H9 (cell line): ENCODE results near the gene ACOX3. TPM values are rescaled to one million over a fixed set of nuclear protein-coding genes. Genes with fewer than 3 reads are reported as not detected.

Experiments
- DNase-seq: peaks from one replicate; pipeline ENCODE4 v3.0.0-alpha.2; 2017
- H2AFZ ChIP-seq: one replicate; pipeline ENCODE4 v1.6.1; 2013; ENCODE audit warnings: mild to moderate bottlenecking, low read length, control low read depth, moderate library complexity
- H2AK5ac ChIP-seq: 2 replicates; pipeline ENCODE4 v1.6.1; 2013; ENCODE audit warnings: low read length, control low read depth, mixed read lengths; ENCODE audit not compliant: insufficient read length
- H2BK120ac ChIP-seq: one replicate; pipeline ENCODE4 v1.6.1; 2013; ENCODE audit warnings: low read depth, mild to moderate bottlenecking, low read length, control low read depth, inconsistent platforms; ENCODE audit not compliant: poor library complexity, severe bottlenecking
- H2BK12ac ChIP-seq: 2 replicates; pipeline ENCODE4 v1.6.1; 2013; ENCODE audit warnings: low read length, control low read depth, mixed read lengths, low read depth; ENCODE audit not compliant: insufficient read length
- H2BK15ac ChIP-seq: 2 replicates; pipeline ENCODE4 v1.6.1; 2013; ENCODE audit warnings: low read depth, low read length, control low read depth
- H2BK20ac ChIP-seq: one replicate; pipeline ENCODE4 v1.6.1; 2013; ENCODE audit warnings: low read depth, mild to moderate bottlenecking, low read length, control low read depth, inconsistent platforms; ENCODE audit not compliant: poor library complexity, severe bottlenecking
- H2BK5ac ChIP-seq: 2 replicates; pipeline ENCODE4 v1.6.1; 2013; ENCODE audit warnings: low read length, control low read depth, mixed read lengths; ENCODE audit not compliant: insufficient read length
- H3K14ac ChIP-seq: 2 replicates; pipeline ENCODE4 v1.6.1; 2013; ENCODE audit warnings: low read length, control low read depth; ENCODE audit not compliant: insufficient read depth
- H3K18ac ChIP-seq: 2 replicates; pipeline ENCODE4 v1.6.1; 2013; ENCODE audit warnings: low read depth, mild to moderate bottlenecking, mixed read lengths, low read length, control low read depth; ENCODE audit not compliant: insufficient read length
- H3K23ac ChIP-seq: 2 replicates; pipeline ENCODE4 v1.6.1; 2013; ENCODE audit warnings: low read length, control low read depth, mixed read lengths, low read depth; ENCODE audit not compliant: insufficient read length
- H3K23me2 ChIP-seq: 2 replicates; pipeline ENCODE4 v1.6.1; 2013; ENCODE audit warnings: low read depth, mild to moderate bottlenecking, mixed read lengths, low read length, control low read depth; ENCODE audit not compliant: insufficient read length, poor library complexity, severe bottlenecking
- H3K27ac ChIP-seq: 2 replicates; pipeline ENCODE4 v1.5.1; 2013; ENCODE audit warnings: low read length, control low read depth, mixed read lengths, low read depth; ENCODE audit not compliant: insufficient read length
- H3K27me3 ChIP-seq: 2 replicates; pipeline ENCODE4 v1.6.1; 2013; ENCODE audit warnings: low read length, control low read depth, inconsistent platforms; ENCODE audit not compliant: insufficient read depth
- H3K4ac ChIP-seq: 2 replicates; pipeline ENCODE4 v1.6.1; 2013; ENCODE audit warnings: low read depth, mild to moderate bottlenecking, control low read depth, inconsistent platforms, low read length, moderate library complexity
- H3K4me1 ChIP-seq: 2 replicates; pipeline ENCODE4 v1.6.1; 2013; ENCODE audit warnings: low read length, control low read depth, inconsistent platforms; ENCODE audit not compliant: insufficient read depth
- H3K4me2 ChIP-seq: 2 replicates; pipeline ENCODE4 v1.6.1; 2013; ENCODE audit warnings: low read length, control low read depth, mixed read lengths; ENCODE audit not compliant: insufficient read length, insufficient read depth
- H3K56ac ChIP-seq: 2 replicates; pipeline ENCODE4 v1.6.1; 2013; ENCODE audit warnings: low read depth, mild to moderate bottlenecking, mixed read lengths, low read length, control low read depth; ENCODE audit not compliant: insufficient read length
- H3K79me1 ChIP-seq: 2 replicates; pipeline ENCODE4 v1.6.1; 2013; ENCODE audit warnings: low read depth, mild to moderate bottlenecking, moderate library complexity, low read length, control low read depth, inconsistent platforms; ENCODE audit not compliant: insufficient read depth, poor library complexity, severe bottlenecking
- H3K79me2 ChIP-seq: 2 replicates; pipeline ENCODE4 v1.6.1; 2013; ENCODE audit warnings: low read length, control low read depth, inconsistent platforms; ENCODE audit not compliant: insufficient read depth
- H3K9ac ChIP-seq: 2 replicates; pipeline ENCODE4 v1.6.1; 2013; ENCODE audit warnings: low read length, control low read depth, mixed read lengths; ENCODE audit not compliant: insufficient read length; ENCODE audit errors: extremely low read depth
- H3K9me3 ChIP-seq: one replicate; pipeline ENCODE4 v1.6.1; 2013; ENCODE audit warnings: low read depth, low read length, inconsistent platforms; ENCODE audit not compliant: control insufficient read depth
- H3T11ph ChIP-seq: one replicate; pipeline ENCODE4 v1.6.1; 2013; ENCODE audit warnings: mild to moderate bottlenecking, low read length, control low read depth, inconsistent platforms
- H4K20me1 ChIP-seq: one replicate; pipeline ENCODE4 v1.6.1; 2013; ENCODE audit not compliant: control insufficient read depth, insufficient read length, insufficient read depth
- H4K5ac ChIP-seq: 2 replicates; pipeline ENCODE4 v1.6.1; 2013; ENCODE audit warnings: low read depth, mild to moderate bottlenecking, mixed read lengths, low read length, control low read depth; ENCODE audit not compliant: insufficient read length
- H4K8ac ChIP-seq: replicated peaks from 2 replicates; pipeline ENCODE4 v1.6.1; 2013; ENCODE audit warnings: low read length, control low read depth, mixed read lengths, low read depth; ENCODE audit not compliant: insufficient read length
- H4K91ac ChIP-seq: 2 replicates; pipeline ENCODE4 v1.6.1; 2013; ENCODE audit warnings: low read depth, mild to moderate bottlenecking, moderate library complexity, mixed read lengths, low read length, control low read depth; ENCODE audit not compliant: insufficient read length
- H3K27ac Mint-ChIP-seq, 3 experiments: 2 replicates in 2 of 3; 3 replicates in 1 of 3; pipeline ENCODE4 v1.8.0; 2020 to 2021; ENCODE audit warnings: mixed read lengths in 3 of 3, mild to moderate bottlenecking in 1 of 3, moderate library complexity in 1 of 3
- H3K27me3 Mint-ChIP-seq: 2 replicates; pipeline ENCODE4 v1.8.0; 2021; ENCODE audit warnings: low read depth, mild to moderate bottlenecking, moderate library complexity, mixed read lengths
- H3K36me3 Mint-ChIP-seq, 3 experiments: 2 replicates in 2 of 3; 3 replicates in 1 of 3; pipeline ENCODE4 v1.8.0; 2020 to 2021; ENCODE audit warnings: low read depth in 3 of 3, mixed read lengths in 3 of 3; ENCODE audit not compliant: insufficient read depth in 1 of 3
- H3K4me1 Mint-ChIP-seq, 2 experiments: 2 replicates each; pipeline ENCODE4 v1.8.0; 2020; ENCODE audit warnings: mixed read lengths in 2 of 2
- H3K4me3 Mint-ChIP-seq, 2 experiments: 2 replicates in 1 of 2; 3 replicates in 1 of 2; pipeline ENCODE4 v1.8.0; 2020 to 2021; ENCODE audit warnings: mild to moderate bottlenecking in 2 of 2, mixed read lengths in 2 of 2, moderate library complexity in 1 of 2
- H3K9me3 Mint-ChIP-seq, 2 experiments: 2 replicates in 1 of 2; 3 replicates in 1 of 2; pipeline ENCODE4 v1.8.0; 2020; ENCODE audit warnings: mild to moderate bottlenecking in 2 of 2, mixed read lengths in 2 of 2, moderate library complexity in 1 of 2
- WGBS: extraction: QIAGEN DNeasy Blood & Tissue Kit; methylation state at CpG from one replicate; pipeline ENCODE4 v1.1.7; 2013; ENCODE audit warnings: missing lambda C conversion rate, low lambda C conversion rate, mixed read lengths; ENCODE audit not compliant: insufficient read length; ENCODE audit errors: extremely low coverage; 5-methylcytosine and 5-hydroxymethylcytosine counted together
- total RNA-seq: library from RNA; stranded (reverse); gene quantifications from 2 replicates; pipeline ENCODE4 v1.2.1, GENCODE V29; 2021
- TF ChIP-seq, protein P1 (sequence below): fragments of 200-600 bp; sonication (generic); conservative IDR thresholded peaks from 3 replicates; pipeline ENCODE4 v1.8.0; 2021; ENCODE audit warnings: antibody characterized with exemption, mild to moderate bottlenecking

The ACOX3 gene
- total RNA-seq, 1 experiment from 2014 or later, result 13.8 TPM

DNA sequence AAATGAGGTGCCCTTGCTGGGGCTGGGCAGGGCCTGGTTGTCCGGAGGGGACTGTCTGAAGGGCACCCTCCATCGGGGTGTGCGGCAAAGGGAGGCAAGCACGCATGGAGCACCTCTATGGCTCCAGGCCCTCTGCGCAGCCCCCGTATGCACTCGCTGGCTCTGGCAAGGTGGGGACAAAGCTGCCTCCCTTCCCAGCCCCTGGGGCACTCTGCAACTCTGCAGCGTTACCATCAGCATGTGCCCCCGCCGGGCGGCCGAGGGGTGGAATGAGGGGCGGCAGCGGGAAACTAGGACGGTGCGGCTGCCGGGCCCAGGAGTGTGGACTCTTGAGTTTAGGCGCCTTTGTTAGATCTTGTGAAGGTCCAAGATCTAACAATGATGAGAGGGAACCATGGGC lies 26.5 kb upstream of the ACOX3 start:
- Histone ChIP-seq H3K9me3 (no peaks in the 10 kb centered on the region), H4K8ac (no peak overlapping the region), H3K4me1 (no peaks in the 10 kb centered on the region), H3K4me2 (no peak overlapping the region), H3T11ph (no peak overlapping the region), H3K9ac (no peak overlapping the region), H2AFZ (no peak overlapping the region), H3K79me2 (no peaks in the 10 kb centered on the region), H3K56ac (no peak overlapping the region), H4K91ac (no peak overlapping the region), H3K4ac (no peak overlapping the region), H2BK5ac (no peak overlapping the region), H3K23me2 (no peaks in the 10 kb centered on the region), H2BK120ac (no peak overlapping the region), H3K79me1 (no peaks in the 10 kb centered on the region), H2BK15ac (no peak overlapping the region), H2BK20ac (no peak overlapping the region), H2AK5ac (no peak overlapping the region), H3K14ac (no peak overlapping the region), H3K27me3 (no peaks in the 10 kb centered on the region), H3K27ac (no peak overlapping the region), H4K20me1 (no peaks in the 10 kb centered on the region), H3K23ac (no peak overlapping the region), H2BK12ac (no peak overlapping the region), H3K18ac (no peak overlapping the region), H4K5ac (no peak overlapping the region)
- DNase-seq, result no peak
- Mint-ChIP-seq H3K4me3 (no peak overlapping the region), H3K4me1 (peaks cover 13 to 18% of the 10 kb centered on the region in 2 experiments), H3K27me3 (no peaks in the 10 kb centered on the region), H3K36me3 (peaks cover 11 to 55% (median 46%) of the 10 kb centered on the region in 3 experiments; a peak in 6 of 7 replicates), H3K9me3 (no peaks in the 10 kb centered on the region), H3K27ac (no peak overlapping the region)
- WGBS, result no CpG with 5 or more reads among the region's 18 CpGs
- TF ChIP-seq, protein P1, sequence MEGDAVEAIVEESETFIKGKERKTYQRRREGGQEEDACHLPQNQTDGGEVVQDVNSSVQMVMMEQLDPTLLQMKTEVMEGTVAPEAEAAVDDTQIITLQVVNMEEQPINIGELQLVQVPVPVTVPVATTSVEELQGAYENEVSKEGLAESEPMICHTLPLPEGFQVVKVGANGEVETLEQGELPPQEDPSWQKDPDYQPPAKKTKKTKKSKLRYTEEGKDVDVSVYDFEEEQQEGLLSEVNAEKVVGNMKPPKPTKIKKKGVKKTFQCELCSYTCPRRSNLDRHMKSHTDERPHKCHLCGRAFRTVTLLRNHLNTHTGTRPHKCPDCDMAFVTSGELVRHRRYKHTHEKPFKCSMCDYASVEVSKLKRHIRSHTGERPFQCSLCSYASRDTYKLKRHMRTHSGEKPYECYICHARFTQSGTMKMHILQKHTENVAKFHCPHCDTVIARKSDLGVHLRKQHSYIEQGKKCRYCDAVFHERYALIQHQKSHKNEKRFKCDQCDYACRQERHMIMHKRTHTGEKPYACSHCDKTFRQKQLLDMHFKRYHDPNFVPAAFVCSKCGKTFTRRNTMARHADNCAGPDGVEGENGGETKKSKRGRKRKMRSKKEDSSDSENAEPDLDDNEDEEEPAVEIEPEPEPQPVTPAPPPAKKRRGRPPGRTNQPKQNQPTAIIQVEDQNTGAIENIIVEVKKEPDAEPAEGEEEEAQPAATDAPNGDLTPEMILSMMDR, result no peak
